Renal cortex interstitium (tissue), 3 donors: ENCODE measurements around the gene FCSK. TPM values are rescaled to one million over a fixed set of nuclear protein-coding genes. Genes with fewer than 3 reads are reported as not detected.

Experiments
- polyA plus RNA-seq, 3 donors: library from polyadenylated mRNA; unstranded; fragments of 120-200 nt; gene quantifications; one replicate each; pipeline ENCODE4 v1.2.1, GENCODE V29; 2013; ENCODE audit not compliant: insufficient read length in 3 of 3

Gene FCSK
- polyA plus RNA-seq, 3 donors, result 13.5 to 21.1 (median 15.2) TPM

Other genes with a start within 250 kb of the FCSK start
- gene EXOSC6, start 202.7 kb upstream of the FCSK start, polyA plus RNA-seq, result 10 to 100 TPM; 14.5 to 18.3 (median 16.3) TPM
- gene AARS1, start 165.1 kb upstream of the FCSK start, polyA plus RNA-seq, result 10 to 100 TPM; 82.2 to 85.2 (median 83.0) TPM
- 10 to 100 TPM; 33.0 to 36.4 (median 33.9) TPM for gene DDX19B, start 155.4 kb upstream of the FCSK start, polyA plus RNA-seq
- 10 to 100 TPM; 50.7 to 52.1 (median 52.0) TPM for gene DDX19A, start 107.7 kb upstream of the FCSK start, polyA plus RNA-seq
- 10 to 100 TPM; 24.8 to 34.1 (median 27.4) TPM for gene ST3GAL2, start 15.5 kb upstream of the FCSK start, polyA plus RNA-seq
- gene COG4, start 69.0 kb downstream of the FCSK start, polyA plus RNA-seq, result 10 to 100 TPM; 63.4 to 76.0 (median 70.9) TPM
- 100 to 1,000 TPM; 367 to 388 (median 382) TPM for gene SF3B3, start 69.2 kb downstream of the FCSK start, polyA plus RNA-seq
- 1 to 10 TPM; 1.3 to 1.5 (median 1.5) TPM for gene IL34, start 192.0 kb downstream of the FCSK start, polyA plus RNA-seq
- gene MTSS2, start 231.5 kb downstream of the FCSK start, polyA plus RNA-seq, result 10 to 100 TPM; 37.5 to 54.8 (median 40.7) TPM